Upper lobe of left lung (tissue), 6 donors: ENCODE results near the gene VPS35L. TPM values are rescaled to one million over a fixed set of nuclear protein-coding genes. Genes with fewer than 3 reads are reported as not detected.

Experiments
- ATAC-seq, 2 donors: fragments of 200-7000 bp; cut with Tn5 transposase; one replicate each; pipeline ENCODE4 v1.9.1; 2022; ENCODE audit warnings: mild to moderate bottlenecking in 2 of 2, moderate library complexity in 2 of 2; ENCODE audit not compliant: low FRiP score in 2 of 2
- DNase-seq, 2 donors: peaks; one replicate each; pipeline ENCODE4 v3.0.0-alpha.2; 2019 to 2020
- H3K27ac ChIP-seq, 4 donors: fragments of 200-600 bp; sonication (generic); one replicate each; pipeline ENCODE4 v1.5.1; 2016 to 2019
- H3K27me3 ChIP-seq, 4 donors: fragments of 200-600 bp; sonication (generic); one replicate each; pipeline ENCODE4 v1.5.1; 2017 to 2019
- H3K36me3 ChIP-seq, 4 donors: fragments of 200-600 bp; sonication (generic); one replicate each; pipeline ENCODE4 v1.5.1; 2016 to 2019
- H3K4me1 ChIP-seq, 4 donors: fragments of 200-600 bp; sonication (generic); one replicate each; pipeline ENCODE4 v1.5.1; 2018 to 2019
- H3K4me3 ChIP-seq, 4 donors: fragments of 200-600 bp; sonication (generic); one replicate each; pipeline ENCODE4 v1.5.1; 2017 to 2019; ENCODE audit warnings: mild to moderate bottlenecking in 2 of 4, moderate library complexity in 1 of 4
- H3K9me3 ChIP-seq, 4 donors: fragments of 200-600 bp; sonication (generic); one replicate each; pipeline ENCODE4 v1.5.1; 2018 to 2019
- CTCF ChIP-seq, 6 experiments: fragments of 450-650 bp in 4 of 6; fragments of 200-600 bp in 2 of 6; sonication (generic) in 2 of 6; IDR thresholded peaks; one replicate each; pipeline ENCODE4 v1.5.1; 2016 to 2019; ENCODE audit warnings: antibody characterized with exemption in 6 of 6
- EP300 ChIP-seq, 4 donors: sonication (generic); formaldehyde crosslinking; IDR thresholded peaks; one replicate each; pipeline ENCODE4 v1.5.1; 2017; ENCODE audit warnings: antibody characterized with exemption in 4 of 4, control low read depth in 2 of 4
- POLR2A ChIP-seq, 4 donors: fragments of 450-650 bp; IDR thresholded peaks; one replicate each; pipeline ENCODE4 v1.5.1; 2016 to 2017; ENCODE audit warnings: antibody characterized with exemption in 4 of 4, mild to moderate bottlenecking in 2 of 4
- POLR2AphosphoS5 ChIP-seq, 2 donors: sonication (generic); formaldehyde crosslinking; IDR thresholded peaks; one replicate each; pipeline ENCODE4 v1.5.1; 2017; ENCODE audit warnings: antibody characterized with exemption in 2 of 2
- WGBS, 2 donors: methylation state at CpG; one replicate each; pipeline ENCODE4 v1.1.5; 2017 to 2018; 5-methylcytosine and 5-hydroxymethylcytosine counted together
- total RNA-seq, 6 donors: library from RNA; depleted of rRNA in 4 of 6; stranded (reverse); fragments of >200 nt in 4 of 6; gene quantifications; one replicate each; pipeline versions ENCODE4 v1.1.0 to v1.2.1, GENCODE V29; 2016 to 2021
- donor health status: DM: no; HTN: no; CAD: no; lungs with moderate emphysema.
- donor health status: DM: no; HTN: yes; CAD: no; lungs with severe emphysema.

The VPS35L gene
- total RNA-seq, 6 donors from 2014 or later = 39.8 to 52.9 (median 45.2) TPM

- 90 to 96% methylated on average over 4 of the region's 4 CpGs for WGBS, 2 donors
- no peak for TF ChIP-seq EP300 (IDR thresholded peaks at IDR 0.05)
- no peak for TF ChIP-seq POLR2AphosphoS5 (IDR thresholded peaks at IDR 0.05)
- TF ChIP-seq CTCF (IDR thresholded peaks at IDR 0.05) = no peak
- TF ChIP-seq POLR2A (IDR thresholded peaks at IDR 0.05) = no peak
Observed at GRCh38 chr16:19560078-19560477, 4.6 kb downstream of the VPS35L start.

GRCh38 chr16:19563377-19563776 lies 7.9 kb downstream of the VPS35L start:
- DNase-seq (no peak), ATAC-seq (no peak)
- TF ChIP-seq POLR2A (IDR thresholded peaks at IDR 0.05) = no peak
- TF ChIP-seq EP300 (IDR thresholded peaks at IDR 0.05) = no peak
- TF ChIP-seq CTCF (IDR thresholded peaks at IDR 0.05) = no peak
- Histone ChIP-seq H3K27me3 (no peaks in the 10 kb centered on the region), H3K9me3 (no peaks in the 10 kb centered on the region), H3K4me3 (no peak overlapping the region), H3K36me3 (peaks cover 7 to 36% (median 18%) of the 10 kb centered on the region in 4 donors), H3K4me1 (peaks cover 0 to 8% (median 0%) of the 10 kb centered on the region in 4 donors), H3K27ac (no peak overlapping the region)
- 98 to 100% methylated on average over 4 of the region's 4 CpGs for WGBS, 2 donors

More at GRCh38 chr16:19560078-19560477, 4.6 kb downstream of the VPS35L start:
- Histone ChIP-seq H3K9me3 (no peaks in the 10 kb centered on the region), H3K4me3 (no peak overlapping the region), H3K36me3 (peaks cover 0 to 5% (median 1%) of the 10 kb centered on the region in 4 donors), H3K27me3 (no peaks in the 10 kb centered on the region), H3K4me1 (peaks cover 6 to 17% (median 10%) of the 10 kb centered on the region in 4 donors), H3K27ac (no peak overlapping the region)
- DNase-seq (no peak), ATAC-seq (no peak)

GRCh38 chr16:19566362-19566761 lies 10.9 kb downstream of the VPS35L start:
- ATAC-seq = no peak
- Histone ChIP-seq H3K27me3 (no peaks in the 10 kb centered on the region), H3K4me3 (no peak overlapping the region), H3K27ac (no peak overlapping the region), H3K4me1 (no peaks in the 10 kb centered on the region), H3K36me3 (peaks cover 11 to 66% (median 41%) of the 10 kb centered on the region in 4 donors), H3K9me3 (no peaks in the 10 kb centered on the region)
- DNase-seq = no peak
- TF ChIP-seq CTCF (IDR thresholded peaks at IDR 0.05) (no peak), EP300 (IDR thresholded peaks at IDR 0.05) (no peak), POLR2A (IDR thresholded peaks at IDR 0.05) (no peak), POLR2AphosphoS5 (IDR thresholded peaks at IDR 0.05) (no peak)
- WGBS, 2 donors = 93 to 94% methylated on average over 3 of the region's 3 CpGs

GRCh38 chr16:19567560-19567959 lies 12.1 kb downstream of the VPS35L start:
- no peak overlapping the region for H3K4me3 ChIP-seq
- TF ChIP-seq POLR2AphosphoS5 (IDR thresholded peaks at IDR 0.05) (no peak), CTCF (IDR thresholded peaks at IDR 0.05) (no peak), EP300 (IDR thresholded peaks at IDR 0.05) (no peak), POLR2A (IDR thresholded peaks at IDR 0.05) (no peak)
- WGBS, 2 donors = 94% methylated on average over 8 of the region's 8 CpGs
- peaks cover 11 to 76% (median 47%) of the 10 kb centered on the region in 4 donors for H3K36me3 ChIP-seq
- no peak for DNase-seq
- no peaks in the 10 kb centered on the region for H3K9me3 ChIP-seq
- H3K4me1 ChIP-seq = no peaks in the 10 kb centered on the region
- H3K27ac ChIP-seq = no peak overlapping the region
- no peak for ATAC-seq
- no peaks in the 10 kb centered on the region for H3K27me3 ChIP-seq

- TF ChIP-seq POLR2A (IDR thresholded peaks at IDR 0.05) (no peak), POLR2AphosphoS5 (IDR thresholded peaks at IDR 0.05) (no peak), CTCF (IDR thresholded peaks at IDR 0.05) (no peak), EP300 (IDR thresholded peaks at IDR 0.05) (no peak)
- Histone ChIP-seq H3K4me3 (no peak overlapping the region), H3K27me3 (no peaks in the 10 kb centered on the region), H3K9me3 (no peaks in the 10 kb centered on the region), H3K36me3 (peaks cover 29 to 94% (median 71%) of the 10 kb centered on the region in 4 donors), H3K27ac (no peak overlapping the region), H3K4me1 (no peaks in the 10 kb centered on the region)
- ATAC-seq (no peak), DNase-seq (no peak)
- WGBS, 2 donors = 92 to 97% methylated on average over 9 of the region's 9 CpGs
Observed at GRCh38 chr16:19573997-19574396, 18.5 kb downstream of the VPS35L start.
